ENCODE measurements around the gene CCDC88B.

- TF ChIP-seq TAF1 (IDR thresholded peaks at IDR 0.05; ENCODE audit: borderline replicate concordance, insufficient read depth, low read length) = no peak
- TF ChIP-seq, protein P1, sequence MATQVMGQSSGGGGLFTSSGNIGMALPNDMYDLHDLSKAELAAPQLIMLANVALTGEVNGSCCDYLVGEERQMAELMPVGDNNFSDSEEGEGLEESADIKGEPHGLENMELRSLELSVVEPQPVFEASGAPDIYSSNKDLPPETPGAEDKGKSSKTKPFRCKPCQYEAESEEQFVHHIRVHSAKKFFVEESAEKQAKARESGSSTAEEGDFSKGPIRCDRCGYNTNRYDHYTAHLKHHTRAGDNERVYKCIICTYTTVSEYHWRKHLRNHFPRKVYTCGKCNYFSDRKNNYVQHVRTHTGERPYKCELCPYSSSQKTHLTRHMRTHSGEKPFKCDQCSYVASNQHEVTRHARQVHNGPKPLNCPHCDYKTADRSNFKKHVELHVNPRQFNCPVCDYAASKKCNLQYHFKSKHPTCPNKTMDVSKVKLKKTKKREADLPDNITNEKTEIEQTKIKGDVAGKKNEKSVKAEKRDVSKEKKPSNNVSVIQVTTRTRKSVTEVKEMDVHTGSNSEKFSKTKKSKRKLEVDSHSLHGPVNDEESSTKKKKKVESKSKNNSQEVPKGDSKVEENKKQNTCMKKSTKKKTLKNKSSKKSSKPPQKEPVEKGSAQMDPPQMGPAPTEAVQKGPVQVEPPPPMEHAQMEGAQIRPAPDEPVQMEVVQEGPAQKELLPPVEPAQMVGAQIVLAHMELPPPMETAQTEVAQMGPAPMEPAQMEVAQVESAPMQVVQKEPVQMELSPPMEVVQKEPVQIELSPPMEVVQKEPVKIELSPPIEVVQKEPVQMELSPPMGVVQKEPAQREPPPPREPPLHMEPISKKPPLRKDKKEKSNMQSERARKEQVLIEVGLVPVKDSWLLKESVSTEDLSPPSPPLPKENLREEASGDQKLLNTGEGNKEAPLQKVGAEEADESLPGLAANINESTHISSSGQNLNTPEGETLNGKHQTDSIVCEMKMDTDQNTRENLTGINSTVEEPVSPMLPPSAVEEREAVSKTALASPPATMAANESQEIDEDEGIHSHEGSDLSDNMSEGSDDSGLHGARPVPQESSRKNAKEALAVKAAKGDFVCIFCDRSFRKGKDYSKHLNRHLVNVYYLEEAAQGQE (IDR thresholded peaks at IDR 0.05; ENCODE audit: insufficient read depth in 1 of 2, low read depth in 2 of 2, low read length in 2 of 2) = no peak
- no peak for TF ChIP-seq POLR2AphosphoS5 (IDR thresholded peaks at IDR 0.05; ENCODE audit: low read depth, low read length)
- TF ChIP-seq SIN3A (IDR thresholded peaks at IDR 0.05; ENCODE audit: borderline replicate concordance, insufficient read depth, low read length) = no peak
- no peak for TF ChIP-seq FOXP2 (optimal IDR thresholded peaks at IDR 0.05; ENCODE audit: borderline replicate concordance, extremely low read depth, extremely low read length, insufficient read depth)
Observed at GRCh38 chr11:64358536-64358906, 18.5 kb downstream of the CCDC88B start.

All from PFSK-1 (cell line).